ENCODE data around the gene MSI2.

GRCh38 chr17:57705921-57706695 lies 449.8 kb downstream of the MSI2 start:
- TF ChIP-seq ZFP30 (CRISPR knock-in tag; IDR thresholded peaks at IDR 0.05) (no peak), GLIS3 (CRISPR knock-in tag; IDR thresholded peaks at IDR 0.05) (no peak), ISL1 (CRISPR knock-in tag; IDR thresholded peaks at IDR 0.05) (no peak), ARNTL (CRISPR knock-in tag; IDR thresholded peaks at IDR 0.05; ENCODE audit: borderline replicate concordance, low read depth) (no peak), ZNF70 (CRISPR knock-in tag; IDR thresholded peaks at IDR 0.05) (no peak), RARB (CRISPR knock-in tag; IDR thresholded peaks at IDR 0.05) (no peak), ZFP3 (CRISPR knock-in tag; IDR thresholded peaks at IDR 0.05) (no peak), ZC3H10 (CRISPR knock-in tag; IDR thresholded peaks at IDR 0.05) (no peak), CREB5 (CRISPR knock-in tag; IDR thresholded peaks at IDR 0.05; ENCODE audit: low read depth) (no peak)
